Measurements from ENCODE around the gene MTERF2.

GRCh38 chr12:107029081-107029480 is 42.1 kb upstream of the MTERF2 start:
- TF ChIP-seq CTCF (IDR thresholded peaks at IDR 0.05; ENCODE audit: low read length): no peak
- TF ChIP-seq EZH2 (IDR thresholded peaks at IDR 0.05; ENCODE audit: borderline replicate concordance, low read length): no peak
